CD14-positive monocyte (primary cell): ENCODE results near the gene RTP5. TPM values are rescaled to one million over a fixed set of nuclear protein-coding genes. Genes with fewer than 3 reads are reported as not detected.

ENCODE experiments used
- DNase-seq, 3 donors: peaks; one replicate each; pipeline ENCODE4 v3.0.0-alpha.2; 2011 to 2022
- H2AFZ ChIP-seq: 2 replicates; pipeline ENCODE4 v1.6.0; 2012; ENCODE audit warnings: mild to moderate bottlenecking, low read depth, low read length, inconsistent platforms; ENCODE audit not compliant: insufficient read depth, poor library complexity, severe bottlenecking
- H3K27ac ChIP-seq, 2 donors: 1 replicate in 1 of 2; 2 replicates in 1 of 2; pipeline ENCODE4 v1.5.1; 2012 to 2013; ENCODE audit warnings: low read length in 2 of 2, control low read depth in 1 of 2, inconsistent platforms in 1 of 2, low read depth in 1 of 2, mild to moderate bottlenecking in 1 of 2
- H3K27me3 ChIP-seq, 2 donors: one replicate each; pipeline versions ENCODE4 v1.6.0 to v1.6.1; 2011 to 2013; ENCODE audit warnings: low read length in 2 of 2; ENCODE audit not compliant: control insufficient read depth in 2 of 2, insufficient read depth in 2 of 2
- H3K36me3 ChIP-seq, 2 donors: replicated peaks in 1 of 2; 1 replicate in 1 of 2; 2 replicates in 1 of 2; pipeline versions ENCODE4 v1.5.1 to v1.6.1; 2012 to 2013; ENCODE audit warnings: low read length in 2 of 2, control low read depth in 1 of 2, inconsistent platforms in 1 of 2, mild to moderate bottlenecking in 1 of 2; ENCODE audit not compliant: insufficient read depth in 2 of 2, control insufficient read depth in 1 of 2
- H3K4me1 ChIP-seq, 2 donors: 1 replicate in 1 of 2; 2 replicates in 1 of 2; pipeline versions ENCODE4 v1.5.1 to v1.6.1; 2012 to 2013; ENCODE audit warnings: low read length in 2 of 2, control low read depth in 1 of 2, inconsistent platforms in 1 of 2, mild to moderate bottlenecking in 1 of 2, moderate library complexity in 1 of 2; ENCODE audit not compliant: insufficient read depth in 2 of 2, control insufficient read depth in 1 of 2
- H3K4me2 ChIP-seq: replicated peaks from 2 replicates; pipeline ENCODE3; 2012; ENCODE audit warnings: low read length, moderate library complexity, mild to moderate bottlenecking; ENCODE audit not compliant: poor library complexity, severe bottlenecking; ENCODE audit errors: extremely low read depth
- H3K4me3 ChIP-seq, 3 experiments: fragments of 200-600 bp in 1 of 3; sonication (generic) in 1 of 3; replicated peaks in 1 of 3; 1 replicate in 2 of 3; 2 replicates in 1 of 3; pipeline ENCODE4 v1.5.1; 2011 to 2013; ENCODE audit warnings: low read length in 3 of 3, mild to moderate bottlenecking in 3 of 3, control low read depth in 2 of 3, low read depth in 2 of 3, inconsistent platforms in 1 of 3, moderate library complexity in 1 of 3
- H3K79me2 ChIP-seq: 2 replicates; pipeline ENCODE4 v1.6.0; 2012; ENCODE audit warnings: mild to moderate bottlenecking, control low read depth, inconsistent platforms, low read length, moderate library complexity; ENCODE audit not compliant: insufficient read depth
- H3K9ac ChIP-seq: 2 replicates; pipeline ENCODE4 v1.6.0; 2017; ENCODE audit warnings: low read length, mild to moderate bottlenecking; ENCODE audit not compliant: insufficient read depth, poor library complexity, severe bottlenecking
- H3K9me3 ChIP-seq, 2 donors: replicated peaks in 1 of 2; 1 replicate in 1 of 2; 2 replicates in 1 of 2; pipeline versions ENCODE4 v1.5.1 to v1.6.1; 2012 to 2013; ENCODE audit warnings: low read length in 2 of 2, control low read depth in 1 of 2; ENCODE audit not compliant: control insufficient read depth in 1 of 2, insufficient read depth in 1 of 2
- H4K20me1 ChIP-seq: 2 replicates; pipeline ENCODE4 v1.6.0; 2012; ENCODE audit warnings: mild to moderate bottlenecking, low read length, control low read depth, moderate library complexity; ENCODE audit not compliant: insufficient read depth
- H3K27ac Mint-ChIP-seq, 7 donors: one replicate each; pipeline ENCODE4 v1.8.0; 2020; ENCODE audit warnings: mild to moderate bottlenecking in 7 of 7, mixed read lengths in 7 of 7, moderate library complexity in 6 of 7, inconsistent platforms in 2 of 7
- H3K27me3 Mint-ChIP-seq, 3 donors: one replicate each; pipeline ENCODE4 v1.8.0; 2021 to 2022; ENCODE audit warnings: low read depth in 3 of 3, mild to moderate bottlenecking in 3 of 3, mixed read lengths in 3 of 3, moderate library complexity in 3 of 3, inconsistent platforms in 1 of 3
- H3K36me3 Mint-ChIP-seq, 2 donors: one replicate each; pipeline ENCODE4 v1.8.0; 2020; ENCODE audit warnings: mixed read lengths in 2 of 2, inconsistent platforms in 1 of 2, mild to moderate bottlenecking in 1 of 2
- H3K4me1 Mint-ChIP-seq: one replicate; pipeline ENCODE4 v1.8.0; 2020; ENCODE audit warnings: mild to moderate bottlenecking, mixed read lengths
- H3K4me3 Mint-ChIP-seq, 2 donors: one replicate each; pipeline ENCODE4 v1.8.0; 2020; ENCODE audit warnings: mild to moderate bottlenecking in 2 of 2, mixed read lengths in 2 of 2, moderate library complexity in 1 of 2
- H3K9me3 Mint-ChIP-seq, 7 donors: one replicate each; pipeline ENCODE4 v1.8.0; 2020 to 2022; ENCODE audit warnings: mixed read lengths in 7 of 7, mild to moderate bottlenecking in 6 of 7, moderate library complexity in 6 of 7, inconsistent platforms in 2 of 7
- WGBS: methylation state at CpG from one replicate; pipeline ENCODE4 v1.1.5; 2013; ENCODE audit warnings: missing lambda C conversion rate; ENCODE audit not compliant: insufficient coverage; 5-methylcytosine and 5-hydroxymethylcytosine counted together
- intact Hi-C, 2 donors: fragments of 100-400 bp; cut with micrococcal nuclease; formaldehyde crosslinking; loops; one replicate each; pipeline versions ENCODE4 v1.15.0 to v1.15.1; 2023
- polyA plus RNA-seq, 3 donors: library from polyadenylated mRNA; depleted of rRNA in 1 of 3; unstranded in 2 of 3; stranded (reverse) in 1 of 3; fragments of 300-500 nt in 2 of 3; fragments of >200 nt in 1 of 3; fragmentation: Illumina TruSeq in 2 of 3; gene quantifications; 1 replicate in 2 of 3; 2 replicates in 1 of 3; pipeline ENCODE4 v1.2.3, GENCODE V29; 2012 to 2021
- TF ChIP-seq, protein P1 (sequence below): fragments of 200-600 bp; IDR thresholded peaks from one replicate; pipeline ENCODE4 v1.8.0; 2022; ENCODE audit warnings: antibody characterized with exemption, mild to moderate bottlenecking

RTP5 gene
- polyA plus RNA-seq, 3 donors: 0.03 TPM; not detected in 2

DNA sequence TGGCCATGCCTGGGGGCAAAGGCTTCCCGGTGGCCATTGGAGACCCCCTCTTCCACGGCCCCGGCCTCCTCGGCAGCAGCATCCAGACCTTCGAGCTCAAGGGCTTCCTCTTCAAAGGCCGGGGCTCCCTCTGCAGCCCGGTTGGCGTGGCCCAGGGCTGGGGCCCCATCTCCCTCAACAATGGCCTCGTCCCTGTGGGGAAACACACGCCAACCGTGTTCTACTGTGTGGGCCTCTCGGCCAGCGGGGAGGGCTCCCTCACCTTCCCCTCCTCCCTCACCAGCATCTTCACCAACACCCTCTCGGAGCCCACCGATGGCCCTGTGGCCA is 2.7 kb downstream of the RTP5 start:
- WGBS: 87% methylated on average over 13 of the region's 15 CpGs
- H3K27me3 ChIP-seq: peaks cover 0 to 5% of the 10 kb centered on the region in 2 donors
- peaks cover 5 to 21% (median 8%) of the 10 kb centered on the region in 7 donors for H3K9me3 Mint-ChIP-seq
- H3K79me2 ChIP-seq: no peaks in the 10 kb centered on the region
- TF ChIP-seq, protein P1, sequence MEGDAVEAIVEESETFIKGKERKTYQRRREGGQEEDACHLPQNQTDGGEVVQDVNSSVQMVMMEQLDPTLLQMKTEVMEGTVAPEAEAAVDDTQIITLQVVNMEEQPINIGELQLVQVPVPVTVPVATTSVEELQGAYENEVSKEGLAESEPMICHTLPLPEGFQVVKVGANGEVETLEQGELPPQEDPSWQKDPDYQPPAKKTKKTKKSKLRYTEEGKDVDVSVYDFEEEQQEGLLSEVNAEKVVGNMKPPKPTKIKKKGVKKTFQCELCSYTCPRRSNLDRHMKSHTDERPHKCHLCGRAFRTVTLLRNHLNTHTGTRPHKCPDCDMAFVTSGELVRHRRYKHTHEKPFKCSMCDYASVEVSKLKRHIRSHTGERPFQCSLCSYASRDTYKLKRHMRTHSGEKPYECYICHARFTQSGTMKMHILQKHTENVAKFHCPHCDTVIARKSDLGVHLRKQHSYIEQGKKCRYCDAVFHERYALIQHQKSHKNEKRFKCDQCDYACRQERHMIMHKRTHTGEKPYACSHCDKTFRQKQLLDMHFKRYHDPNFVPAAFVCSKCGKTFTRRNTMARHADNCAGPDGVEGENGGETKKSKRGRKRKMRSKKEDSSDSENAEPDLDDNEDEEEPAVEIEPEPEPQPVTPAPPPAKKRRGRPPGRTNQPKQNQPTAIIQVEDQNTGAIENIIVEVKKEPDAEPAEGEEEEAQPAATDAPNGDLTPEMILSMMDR: no peak
- H3K36me3 ChIP-seq: no peaks in the 10 kb centered on the region
- no peak overlapping the region for H3K4me2 ChIP-seq
- no peak overlapping the region for H3K9ac ChIP-seq
- DNase-seq: no peak
- no peak overlapping the region for H3K27ac Mint-ChIP-seq
- H3K27me3 Mint-ChIP-seq: peaks cover 3 to 15% (median 11%) of the 10 kb centered on the region in 3 donors
- no peak overlapping the region for H2AFZ ChIP-seq
- H3K4me3 Mint-ChIP-seq: no peak overlapping the region
- no peaks in the 10 kb centered on the region for H4K20me1 ChIP-seq
- no peaks in the 10 kb centered on the region for H3K4me1 ChIP-seq
- no peak overlapping the region for H3K4me3 ChIP-seq
- H3K27ac ChIP-seq: no peak overlapping the region
- no peaks in the 10 kb centered on the region for H3K4me1 Mint-ChIP-seq
- no peaks in the 10 kb centered on the region for H3K36me3 Mint-ChIP-seq
- intact Hi-C loops: no loop called here
- H3K9me3 ChIP-seq: peaks cover 0 to 6% of the 10 kb centered on the region in 2 donors

DNA sequence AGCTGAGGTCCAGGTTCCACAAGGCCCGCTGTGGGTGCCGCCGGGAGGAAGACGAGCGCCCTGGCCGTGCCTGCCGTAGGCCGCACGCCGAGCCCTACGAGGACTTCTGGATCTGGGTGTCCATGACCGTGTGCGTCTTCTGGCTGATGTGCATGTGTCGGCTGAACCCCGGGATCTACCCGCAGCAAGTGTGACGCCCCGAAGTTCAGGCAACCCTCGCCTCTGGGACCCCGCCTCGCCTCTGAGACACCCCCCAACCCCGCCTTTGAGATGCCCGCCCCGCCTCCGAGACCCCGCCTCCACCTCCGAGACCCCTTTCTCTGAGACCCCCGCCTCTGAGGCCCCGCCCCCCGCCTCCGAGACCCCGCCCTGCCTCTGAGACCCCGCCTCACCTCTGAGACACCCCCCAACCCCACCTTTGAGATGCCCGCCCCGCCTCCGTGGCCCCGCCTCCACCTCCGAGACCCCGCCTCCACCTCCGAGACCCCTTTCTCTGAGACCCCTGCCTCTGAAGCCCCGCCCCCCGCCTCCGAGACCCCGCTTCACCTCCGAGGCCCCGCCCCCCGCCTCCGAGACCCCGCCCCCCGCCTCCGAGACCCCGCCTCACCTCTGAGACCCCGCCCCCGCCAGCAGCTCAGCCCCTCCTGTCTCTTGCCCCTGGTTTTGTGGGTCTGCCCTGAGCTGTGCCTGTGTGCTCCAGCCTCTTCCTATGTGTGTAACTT is 3.7 kb downstream of the RTP5 start:
- Mint-ChIP-seq H3K4me3 (no peak overlapping the region), H3K27ac (no peak overlapping the region), H3K36me3 (no peaks in the 10 kb centered on the region), H3K27me3 (peaks cover 1 to 10% (median 7%) of the 10 kb centered on the region in 3 donors), H3K4me1 (no peaks in the 10 kb centered on the region), H3K9me3 (peaks cover 5 to 21% (median 8%) of the 10 kb centered on the region in 7 donors)
- Histone ChIP-seq H3K79me2 (no peaks in the 10 kb centered on the region), H3K27ac (no peak overlapping the region), H3K36me3 (no peaks in the 10 kb centered on the region), H4K20me1 (no peaks in the 10 kb centered on the region), H3K4me2 (no peak overlapping the region), H3K4me3 (no peak overlapping the region), H3K4me1 (no peaks in the 10 kb centered on the region), H2AFZ (no peak overlapping the region), H3K27me3 (no peaks in the 10 kb centered on the region), H3K9me3 (peaks cover 0 to 6% of the 10 kb centered on the region in 2 donors), H3K9ac (no peak overlapping the region)
- intact Hi-C loops: no loop called here
- TF ChIP-seq, protein P1: no peak
- 98% methylated on average over 23 of the region's 54 CpGs for WGBS
- DNase-seq: no peak
